ENCODE measurements around the gene C19orf33.

Gene C19orf33

DNA sequence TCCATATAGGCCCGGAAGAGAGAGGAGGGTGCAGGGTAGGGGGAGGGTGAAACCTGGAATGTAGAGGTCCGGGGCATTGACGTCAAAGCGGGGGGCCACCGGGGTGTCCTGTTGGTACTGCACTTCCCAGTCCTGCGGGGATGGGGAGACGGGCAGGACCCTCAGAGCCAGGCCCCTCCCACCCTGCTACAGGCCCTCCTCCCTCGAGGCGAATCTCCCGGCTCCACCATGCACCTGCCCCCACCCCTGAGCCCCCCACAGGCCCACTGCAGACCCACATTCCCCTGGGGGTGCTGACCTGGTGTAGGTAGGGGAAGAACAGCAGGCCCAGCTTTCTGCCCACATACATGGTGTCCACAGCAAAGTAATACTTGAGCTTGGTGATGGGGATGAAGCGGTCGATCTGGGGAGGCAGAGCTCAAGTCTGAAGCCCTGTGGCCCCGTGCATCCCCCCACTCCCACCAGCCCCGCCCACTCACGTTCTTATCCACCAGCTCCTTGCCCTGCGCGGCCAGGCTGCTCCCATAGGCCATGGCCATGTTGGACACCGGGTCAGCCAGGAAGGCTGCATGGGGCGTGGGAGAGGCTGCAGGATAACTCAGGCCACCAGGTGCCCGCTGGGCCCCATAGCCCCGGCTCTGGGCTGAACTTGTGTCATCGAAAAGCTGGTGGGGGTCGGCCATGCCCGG lies 5.0 kb downstream of the C19orf33 start:
- no peak for DNase-seq (ENCODE audit: low read depth in 2 of 2)

DNA sequence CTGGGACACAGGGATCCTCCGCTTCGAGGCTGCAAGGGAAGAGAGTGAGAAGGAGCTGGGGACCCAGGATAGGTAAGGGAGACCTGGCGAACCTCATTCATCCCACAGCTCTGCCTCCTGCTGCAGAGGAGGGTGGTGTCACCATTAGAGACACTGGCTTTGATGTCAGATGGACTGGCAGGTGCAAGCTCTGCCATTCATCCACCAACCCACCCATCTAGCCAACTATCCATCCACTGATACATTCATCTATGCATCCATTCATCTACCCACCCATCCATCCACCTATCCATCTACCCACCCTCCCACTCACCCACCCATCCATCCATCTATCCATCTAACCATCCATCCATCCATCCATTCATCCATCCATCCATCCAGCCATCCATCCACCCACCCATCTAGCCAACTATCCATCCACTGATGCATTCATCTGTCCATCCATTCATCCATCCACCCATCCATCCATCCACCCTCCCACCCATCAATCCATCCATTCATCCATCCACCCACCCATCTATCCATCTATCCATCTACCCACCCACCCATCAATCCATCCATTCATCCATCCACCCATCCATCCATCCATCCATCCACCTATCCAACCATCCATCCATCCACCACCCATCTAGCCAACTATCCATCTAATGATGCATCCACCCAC lies 5.7 kb downstream of the C19orf33 start:
- no peak for DNase-seq (ENCODE audit: low read depth in 2 of 2)

DNA sequence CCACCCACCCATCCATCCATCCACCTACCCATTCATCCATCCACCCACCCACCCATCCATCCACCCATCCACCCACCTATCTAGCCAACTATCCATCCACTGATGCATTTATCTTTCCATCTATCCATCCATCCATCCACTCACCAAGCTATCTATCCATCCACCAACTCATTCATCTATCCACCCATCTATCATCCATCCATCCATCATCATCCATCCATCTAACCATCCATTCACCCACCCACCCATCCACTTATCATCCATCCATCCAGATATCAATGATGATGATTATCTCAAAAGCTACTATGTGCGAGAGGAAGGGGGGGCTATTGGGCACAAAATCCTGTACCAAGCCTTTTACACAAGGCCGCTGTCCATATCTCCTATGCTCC lies 6.2 kb downstream of the C19orf33 start:
- no peak for DNase-seq (ENCODE audit: low read depth in 2 of 2)

DNA sequence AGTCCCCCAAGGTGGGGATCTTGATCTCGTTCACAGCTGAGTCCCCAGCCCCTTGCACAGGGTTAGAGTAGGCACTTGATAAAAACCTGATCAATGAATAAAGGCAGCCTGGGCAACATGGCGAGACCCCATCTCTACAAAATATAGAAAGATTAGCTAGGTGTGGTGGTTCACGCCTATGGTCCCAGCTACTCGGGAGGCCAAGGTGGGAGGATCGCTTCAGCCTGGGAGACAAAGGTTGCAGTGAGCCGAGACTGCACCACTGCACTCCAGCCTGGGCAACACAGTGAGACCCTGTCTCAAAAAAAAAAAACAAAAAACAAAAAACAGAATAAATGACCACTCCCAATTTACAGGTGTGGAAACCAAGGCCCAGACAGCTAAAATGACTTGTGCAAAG lies 6.9 kb downstream of the C19orf33 start:
- DNase-seq (ENCODE audit: low read depth in 2 of 2) = no peak

DNA sequence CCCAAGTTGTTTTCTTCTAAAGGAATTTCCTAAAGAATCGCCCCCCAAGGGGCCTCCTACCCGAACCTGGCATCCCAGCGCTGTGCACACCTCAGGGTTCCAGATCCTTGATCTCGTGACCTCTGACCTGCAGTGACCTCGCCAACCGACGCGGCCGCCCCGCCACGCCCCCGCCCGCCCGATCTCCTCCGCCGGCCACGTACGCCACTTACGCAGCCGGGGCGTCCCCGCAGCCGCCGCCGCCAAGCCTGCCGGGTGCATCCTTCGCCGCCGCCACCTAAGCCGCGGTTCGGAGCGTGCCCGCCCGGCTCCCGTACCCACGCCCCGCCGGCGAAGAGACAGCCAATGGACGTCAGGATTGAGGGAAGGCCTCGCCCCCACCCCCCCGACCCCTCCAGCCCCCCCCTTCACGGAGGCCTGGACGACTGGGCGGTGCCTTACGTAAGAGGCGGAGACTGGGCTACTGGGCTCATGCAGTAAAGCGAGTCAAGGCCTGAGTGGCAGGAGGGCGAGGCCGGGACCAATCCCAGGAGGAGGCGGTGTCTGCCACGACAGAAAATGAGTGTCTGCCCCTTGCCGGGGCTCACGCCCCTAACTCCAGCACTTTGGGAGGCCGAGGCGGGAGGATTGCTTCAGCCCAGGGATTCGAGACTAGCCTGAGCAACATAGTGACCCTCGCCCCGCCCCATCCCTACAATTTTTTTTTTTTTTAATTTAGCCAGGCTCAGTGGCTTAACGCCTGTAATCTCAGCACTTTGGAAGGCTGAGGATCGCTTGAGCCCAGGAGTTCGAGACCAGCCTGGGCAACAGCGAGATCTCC lies 11.8 kb downstream of the C19orf33 start, which contains the start of gene YIF1B:
Gene YIF1B, minus strand, starts transcription at position 291 of the 820 bp plus-strand sequence. Its CDS starts 30 bp downstream, at position 261.
- peak; percentile 92 to 94 for DNase-seq (ENCODE audit: low read depth in 2 of 2)

DNA sequence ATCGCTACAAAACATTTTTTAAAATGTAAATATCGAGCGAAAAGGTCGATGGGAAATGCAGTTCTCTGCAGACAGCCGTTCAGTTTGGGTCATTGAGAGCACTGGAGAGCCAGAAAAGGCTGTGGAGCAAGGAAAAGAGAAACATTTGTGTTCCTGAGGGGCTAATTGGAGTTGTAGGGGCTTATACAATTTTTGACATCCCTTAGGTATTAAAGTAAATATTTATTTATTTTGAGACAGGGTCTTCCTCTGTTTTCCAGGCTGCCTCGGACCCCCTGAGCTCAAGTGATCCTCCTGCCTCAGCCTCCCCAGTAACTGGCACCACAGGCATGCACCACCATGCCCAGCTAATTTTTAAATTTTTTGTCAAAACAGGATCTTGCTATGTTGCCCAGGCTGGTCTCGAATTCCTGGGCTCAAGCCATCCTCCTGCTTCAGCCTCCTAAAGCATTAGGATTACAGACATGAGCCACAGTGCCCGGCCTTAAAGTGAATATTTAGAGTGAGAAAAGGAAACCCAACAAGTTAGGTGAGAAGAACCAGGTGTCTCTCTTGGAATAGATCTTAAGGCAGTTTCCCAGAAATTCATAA lies 12.5 kb downstream of the C19orf33 start:
- no peak for DNase-seq (ENCODE audit: low read depth in 2 of 2)

DNA sequence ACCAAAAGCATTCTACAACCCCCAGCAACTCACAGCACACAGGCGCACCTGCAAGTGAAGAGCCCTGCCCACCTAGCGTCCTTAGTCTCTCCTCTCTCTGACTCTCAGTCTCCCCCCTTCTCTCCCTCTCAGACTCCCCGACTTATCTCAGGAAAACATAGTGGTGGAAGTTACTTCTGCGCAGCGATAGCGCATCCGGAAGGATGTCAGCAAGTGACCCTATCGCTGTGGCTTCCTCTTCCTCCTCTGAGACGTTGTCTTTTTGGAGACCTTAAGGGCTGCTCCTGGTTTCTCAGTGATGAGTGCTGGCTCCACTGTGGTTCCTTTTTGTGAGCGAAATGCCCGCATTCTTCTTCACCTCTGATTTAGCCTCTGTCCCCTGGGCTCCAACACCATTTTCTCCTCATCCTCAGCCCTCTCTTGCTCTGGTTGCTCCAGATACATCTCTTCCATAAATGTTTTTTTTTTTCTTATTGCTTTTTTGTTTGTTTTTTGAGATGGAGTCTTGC lies 13.1 kb downstream of the C19orf33 start:
- no peak for DNase-seq (ENCODE audit: low read depth in 2 of 2)

DNA sequence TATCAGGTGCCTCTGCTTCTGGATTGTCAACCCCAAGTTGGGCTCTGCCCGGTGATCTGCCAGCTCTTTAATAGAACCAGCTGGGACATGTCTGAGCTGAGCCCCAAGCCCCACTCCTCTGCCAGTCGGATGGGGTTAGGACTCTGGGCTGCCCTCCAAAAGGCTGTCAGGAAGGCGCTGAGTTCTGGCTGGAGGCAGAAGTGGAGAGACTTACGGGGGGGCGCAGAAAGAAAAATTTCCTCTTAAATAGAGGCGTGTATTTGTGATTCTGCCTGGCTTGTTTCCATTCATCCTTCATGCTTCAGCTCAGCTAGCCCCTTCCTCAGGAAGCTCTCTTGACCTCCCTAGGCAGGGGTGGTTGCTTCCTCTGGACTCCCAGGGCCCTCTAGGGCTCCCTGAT lies 14.6 kb downstream of the C19orf33 start:
- DNase-seq (ENCODE audit: low read depth in 2 of 2) = no peak

DNA sequence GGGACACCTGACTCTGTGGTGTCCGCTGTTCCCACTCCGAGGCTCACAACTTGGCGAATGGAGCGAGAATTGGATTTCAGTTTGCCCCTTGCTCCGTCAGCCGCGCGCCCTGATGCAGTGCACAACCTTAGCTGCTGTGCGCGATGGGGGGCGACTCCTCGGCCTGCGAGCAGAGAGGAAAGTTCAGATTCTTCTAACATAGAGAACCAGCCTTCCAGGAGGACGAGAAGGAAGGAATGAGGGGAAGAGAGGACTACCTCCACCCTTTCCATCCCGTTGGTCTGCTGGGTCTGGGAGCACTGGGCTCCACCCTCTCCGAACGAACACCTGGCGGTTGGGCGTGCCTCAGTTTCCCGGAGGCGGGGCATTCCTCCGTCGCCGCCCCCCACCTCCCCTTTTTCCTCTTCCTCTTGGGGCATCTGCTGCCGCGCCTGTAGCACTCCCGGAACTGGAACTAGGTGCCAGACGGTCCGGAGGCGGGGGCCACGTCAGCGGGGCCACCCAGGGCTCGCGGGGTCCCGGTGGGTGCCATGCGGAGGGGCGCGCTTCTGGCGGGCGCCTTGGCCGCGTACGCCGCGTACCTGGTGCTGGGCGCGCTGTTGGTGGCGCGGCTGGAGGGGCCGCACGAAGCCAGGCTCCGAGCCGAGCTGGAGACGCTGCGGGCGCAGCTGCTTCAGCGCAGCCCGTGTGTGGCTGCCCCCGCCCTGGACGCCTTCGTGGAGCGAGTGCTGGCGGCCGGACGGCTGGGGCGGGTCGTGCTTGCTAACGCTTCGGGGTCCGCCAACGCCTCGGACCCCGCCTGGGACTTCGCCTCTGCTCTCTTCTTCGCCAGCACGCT lies 15.6 kb downstream of the C19orf33 start, which contains the start of gene KCNK6:
Gene KCNK6, plus strand, starts transcription at position 425 of the 838 bp plus-strand sequence. Its CDS starts 106 bp downstream, at position 531.
- peak in 1 of 2 donors; percentile 32 for DNase-seq (ENCODE audit: low read depth in 2 of 2)

DNA sequence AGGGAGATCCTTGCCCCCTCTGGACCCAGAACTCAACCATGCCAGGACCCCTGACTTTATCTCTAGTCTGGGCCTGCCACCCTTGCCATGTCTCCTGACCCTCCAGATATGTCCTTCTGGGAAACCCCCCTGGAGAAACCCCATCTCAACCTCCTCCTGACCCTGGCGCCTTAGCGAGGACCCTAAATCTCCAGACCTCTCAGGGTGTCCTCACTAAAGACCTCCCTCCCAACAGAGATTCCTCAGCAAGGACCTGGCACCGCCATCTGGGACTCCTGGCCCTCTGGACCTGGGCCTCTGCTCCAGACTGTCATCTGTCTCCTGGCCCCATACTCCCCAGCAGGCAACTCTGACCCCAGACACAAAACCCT lies 16.9 kb downstream of the C19orf33 start:
- no peak for DNase-seq (ENCODE audit: low read depth in 2 of 2)

DNA sequence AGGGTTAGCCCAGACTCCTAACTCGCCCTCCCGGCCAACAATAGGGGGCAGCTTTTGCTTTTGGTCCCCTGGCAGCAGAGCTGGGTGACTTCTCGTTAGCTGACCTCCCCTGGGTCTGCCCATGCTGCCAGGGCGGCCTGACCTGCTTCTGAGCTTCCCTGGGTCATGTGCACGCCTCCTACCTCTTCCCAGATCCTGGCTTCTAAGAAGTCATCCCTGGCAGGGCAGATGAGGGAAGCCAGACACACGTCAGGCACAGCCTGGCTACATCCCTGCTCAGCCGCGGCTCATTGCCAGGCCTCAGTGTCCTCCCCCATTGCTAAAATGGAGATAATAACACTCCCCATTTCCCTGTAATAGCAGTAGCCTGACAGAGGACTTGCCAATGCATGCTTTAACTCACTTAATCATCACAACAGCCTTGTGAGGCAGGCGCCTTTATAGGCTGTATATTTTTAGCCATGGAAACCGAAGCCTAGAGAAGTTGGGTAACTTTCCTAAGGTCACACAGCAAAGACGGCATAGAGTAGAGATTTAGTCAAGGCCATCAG lies 17.7 kb downstream of the C19orf33 start:
- DNase-seq (ENCODE audit: low read depth in 2 of 2) = no peak

DNA sequence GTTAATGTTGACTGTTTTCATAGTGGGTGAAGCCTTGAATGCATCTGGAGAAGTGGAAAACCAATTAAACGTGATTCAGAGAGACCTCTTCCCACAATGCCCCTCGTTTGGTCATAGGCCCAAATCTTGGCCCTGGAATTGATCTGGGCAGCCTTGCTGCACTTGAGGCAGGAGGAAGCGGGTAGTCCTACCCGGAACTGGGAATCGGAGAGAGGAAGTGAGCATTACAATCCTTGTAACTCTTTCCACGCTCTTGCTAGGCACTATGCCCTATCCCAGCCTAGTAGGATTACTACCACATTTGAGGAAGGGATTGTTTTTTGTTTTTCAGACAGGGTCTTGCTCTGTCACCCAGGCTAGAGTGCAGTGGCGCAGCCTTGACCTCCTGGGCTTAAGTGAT lies 19.2 kb downstream of the C19orf33 start:
- DNase-seq (ENCODE audit: low read depth in 2 of 2) = no peak

DNA sequence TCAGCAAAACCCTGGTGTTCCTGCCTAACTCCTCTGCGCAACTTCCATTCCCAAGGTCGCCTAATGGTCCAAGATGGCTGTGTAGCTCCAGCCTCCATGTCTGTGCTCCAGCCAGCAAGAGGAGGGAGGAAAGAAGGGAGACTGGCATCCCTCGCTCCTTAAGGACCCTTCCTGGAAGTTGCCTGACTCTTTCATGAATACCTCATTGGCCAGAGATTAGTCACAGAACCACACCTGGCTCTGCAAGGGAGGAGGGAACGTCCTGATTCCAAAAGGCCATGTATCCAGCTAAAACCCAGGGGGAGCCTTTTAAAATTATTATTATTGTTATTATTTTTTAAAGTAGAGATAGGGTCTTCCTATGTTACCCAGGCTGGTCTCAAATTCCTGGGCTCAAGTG lies 20.4 kb downstream of the C19orf33 start:
- DNase-seq (ENCODE audit: low read depth in 2 of 2) = no peak

DNA sequence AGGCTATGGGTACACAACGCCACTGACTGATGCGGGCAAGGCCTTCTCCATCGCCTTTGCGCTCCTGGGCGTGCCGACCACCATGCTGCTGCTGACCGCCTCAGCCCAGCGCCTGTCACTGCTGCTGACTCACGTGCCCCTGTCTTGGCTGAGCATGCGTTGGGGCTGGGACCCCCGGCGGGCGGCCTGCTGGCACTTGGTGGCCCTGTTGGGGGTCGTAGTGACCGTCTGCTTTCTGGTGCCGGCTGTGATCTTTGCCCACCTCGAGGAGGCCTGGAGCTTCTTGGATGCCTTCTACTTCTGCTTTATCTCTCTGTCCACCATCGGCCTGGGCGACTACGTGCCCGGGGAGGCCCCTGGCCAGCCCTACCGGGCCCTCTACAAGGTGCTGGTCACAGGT lies 22.5 kb downstream of the C19orf33 start:
- DNase-seq (ENCODE audit: low read depth in 2 of 2) = no peak

DNA sequence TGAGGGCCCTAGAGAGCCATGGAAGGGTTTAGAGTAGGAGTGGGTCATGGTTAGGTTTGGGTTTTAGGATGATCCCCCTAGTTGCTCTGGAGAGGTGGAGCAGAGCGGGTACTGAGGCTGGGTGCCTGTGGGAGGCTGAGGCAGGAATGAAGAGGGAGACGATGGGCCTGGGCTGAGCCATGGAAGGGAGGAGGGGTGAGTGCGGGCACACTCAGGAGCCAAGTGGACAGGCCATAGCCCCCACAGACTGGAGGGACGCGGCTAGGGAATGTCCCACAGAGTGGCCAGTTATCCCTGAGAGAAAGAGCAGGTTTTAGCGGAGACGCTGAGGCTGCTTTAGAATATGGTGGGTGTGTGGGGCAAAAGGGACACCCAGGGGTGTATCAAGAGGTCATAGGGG lies 25.6 kb downstream of the C19orf33 start:
- DNase-seq (ENCODE audit: low read depth in 2 of 2) = no peak

DNA sequence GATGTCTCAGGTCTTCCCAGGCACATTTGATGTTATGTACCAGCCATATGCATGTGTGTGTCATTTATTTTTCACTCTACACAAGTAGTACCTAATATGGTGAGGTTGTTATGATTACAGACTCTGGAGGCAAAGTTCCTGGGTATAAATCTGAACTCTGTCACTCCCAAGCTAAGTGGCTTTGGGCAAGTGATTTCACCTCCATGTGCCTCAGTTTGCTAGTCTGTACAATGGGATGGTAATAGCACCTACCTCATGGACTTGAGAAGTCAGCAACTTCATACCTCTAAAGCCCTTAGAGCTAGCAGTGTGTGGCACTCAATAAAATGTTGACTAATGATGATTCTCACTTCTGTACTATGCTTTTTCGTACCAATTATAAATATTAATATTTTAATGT lies 27.7 kb downstream of the C19orf33 start:
- DNase-seq (ENCODE audit: low read depth in 2 of 2) = no peak

DNA sequence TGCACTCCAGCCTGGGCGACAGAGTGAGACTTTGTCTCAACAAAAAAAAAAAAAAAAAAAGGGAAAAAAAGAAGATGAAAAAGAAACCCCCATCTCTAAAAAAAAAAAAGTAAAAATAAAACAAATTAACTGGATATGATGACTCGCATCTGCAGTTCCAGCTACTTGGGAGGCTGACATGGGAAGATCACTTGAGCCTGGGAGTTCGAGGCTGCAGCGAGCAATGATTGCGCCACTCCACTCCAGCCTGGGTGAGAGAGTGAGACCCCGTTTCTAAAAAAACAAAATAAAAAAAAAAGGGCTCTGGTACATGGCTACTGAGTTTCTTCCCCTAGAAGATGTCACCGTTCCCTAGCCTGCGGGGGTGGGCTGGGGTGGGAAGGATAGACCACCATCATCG lies 29.2 kb downstream of the C19orf33 start:
- no peak for DNase-seq (ENCODE audit: low read depth in 2 of 2)

DNA sequence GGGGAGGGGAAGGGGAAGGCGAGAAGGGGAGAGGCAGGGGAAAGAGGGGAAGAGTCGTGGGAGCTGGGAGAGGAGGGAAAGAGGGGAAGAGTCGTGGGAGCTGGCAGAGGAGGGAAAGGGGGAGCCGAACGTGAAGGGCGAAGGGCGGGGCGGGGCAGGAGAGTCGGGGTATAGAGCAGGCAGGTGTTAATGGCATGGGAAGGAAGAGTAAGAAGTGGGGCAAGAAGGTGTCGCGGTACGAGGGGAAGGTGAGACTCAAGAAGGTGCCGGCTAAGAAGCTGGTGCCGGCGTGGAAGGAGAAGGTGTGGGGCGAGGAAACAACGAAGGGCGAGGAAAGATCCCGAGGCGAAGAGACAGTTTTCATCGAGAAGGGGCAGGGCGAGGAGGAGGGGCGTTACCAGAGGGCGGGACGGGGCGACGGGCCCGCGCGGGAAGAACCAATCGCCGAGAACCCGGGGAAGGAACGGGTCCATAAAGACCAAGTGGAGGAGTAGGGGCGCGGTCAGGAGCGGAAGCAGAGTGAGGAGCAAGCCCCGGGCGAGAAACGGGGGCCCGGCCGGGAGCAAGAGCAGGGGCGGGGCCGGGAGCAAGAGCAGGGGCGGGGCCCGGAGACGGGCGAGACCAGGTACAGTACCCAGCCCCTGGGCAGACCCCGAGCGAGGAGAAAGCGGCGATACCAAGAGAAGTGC lies 32.0 kb downstream of the C19orf33 start:
- peak; percentile 94 to 96 for DNase-seq (ENCODE audit: low read depth in 2 of 2)

DNA sequence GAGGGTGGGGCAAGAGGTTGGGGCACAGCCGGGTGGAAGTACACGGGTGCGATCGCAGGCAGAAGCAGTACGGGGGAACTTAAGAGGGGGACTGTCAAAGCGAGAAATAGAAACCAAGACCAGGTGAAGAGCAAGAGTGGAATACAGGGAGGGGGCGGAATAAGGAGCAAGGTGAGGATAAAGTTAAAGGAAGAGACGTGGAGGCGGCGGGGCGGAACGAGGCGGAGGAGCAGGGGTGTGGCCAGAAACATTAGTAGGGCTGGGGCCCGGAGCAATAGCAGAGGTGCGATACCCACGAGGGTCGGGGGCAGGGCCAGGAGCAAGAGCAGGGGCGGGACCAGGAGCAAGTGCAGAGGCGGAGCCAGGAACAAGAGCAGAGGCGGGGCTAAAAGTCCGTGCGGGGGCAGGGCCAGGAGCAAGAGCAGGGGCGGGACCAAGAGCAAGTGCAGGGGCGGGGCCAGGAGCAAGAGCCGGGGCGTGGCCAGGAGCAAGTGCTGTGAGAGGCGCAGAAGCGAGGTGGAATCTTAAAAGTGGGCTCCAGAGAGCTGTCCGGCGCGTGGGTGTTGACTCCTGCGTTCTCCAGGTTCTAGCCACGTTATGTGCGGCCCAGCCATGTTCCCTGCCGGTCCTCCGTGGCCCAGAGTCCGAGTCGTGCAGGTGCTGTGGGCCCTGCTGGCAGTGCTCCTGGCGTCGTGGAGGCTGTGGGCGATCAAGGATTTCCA lies 32.7 kb downstream of the C19orf33 start:
- peak; percentile 95 to 97 for DNase-seq (ENCODE audit: low read depth in 2 of 2)

DNA sequence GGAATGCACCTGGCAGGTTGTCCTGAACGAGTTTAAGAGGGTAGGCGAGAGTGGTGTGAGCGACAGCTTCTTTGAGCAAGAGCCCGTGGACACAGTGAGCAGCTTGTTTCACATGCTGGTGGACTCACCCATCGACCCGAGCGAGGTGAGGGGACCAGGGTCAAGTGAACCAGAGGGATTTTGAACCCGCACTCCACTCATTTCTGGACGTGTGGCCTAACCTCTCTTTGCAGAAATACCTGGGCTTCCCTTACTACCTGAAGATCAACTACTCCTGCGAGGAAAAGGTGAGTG lies 33.3 kb downstream of the C19orf33 start:
- DNase-seq (ENCODE audit: low read depth in 2 of 2) = no peak
